Trophoblast cell (in vitro differentiated cells and primary cell): ENCODE measurements around the gene DIAPH2.
A peak's percentile ranks its signal among the peaks of the same experiment; 100 is the strongest.

Experiments used
- DNase-seq, 2 donors: peaks; one replicate each; pipeline ENCODE4 v3.0.0-alpha.2; 2016
- H2AFZ ChIP-seq: 2 replicates; pipeline ENCODE4 v1.6.1; 2013; ENCODE audit warnings: low read length, moderate library complexity, mild to moderate bottlenecking; ENCODE audit not compliant: insufficient read depth, poor library complexity
- H2AK5ac ChIP-seq: 2 replicates; pipeline ENCODE4 v1.6.1; 2013; ENCODE audit warnings: mild to moderate bottlenecking, low read length
- H2BK120ac ChIP-seq: 2 replicates; pipeline ENCODE4 v1.6.1; 2013; ENCODE audit warnings: low read length, mild to moderate bottlenecking, moderate library complexity; ENCODE audit not compliant: insufficient read depth, poor library complexity
- H2BK12ac ChIP-seq: 2 replicates; pipeline ENCODE4 v1.6.1; 2013; ENCODE audit warnings: mild to moderate bottlenecking, low read length, moderate library complexity
- H2BK5ac ChIP-seq: 2 replicates; pipeline ENCODE4 v1.6.1; 2013; ENCODE audit warnings: low read length, low read depth, moderate library complexity, mild to moderate bottlenecking; ENCODE audit not compliant: poor library complexity
- H3K14ac ChIP-seq: 2 replicates; pipeline ENCODE4 v1.6.1; 2013; ENCODE audit warnings: mild to moderate bottlenecking, low read length
- H3K18ac ChIP-seq: 2 replicates; pipeline ENCODE4 v1.6.1; 2013; ENCODE audit warnings: mild to moderate bottlenecking, low read length
- H3K23ac ChIP-seq: 2 replicates; pipeline ENCODE4 v1.6.1; 2013; ENCODE audit warnings: low read length
- H3K27ac ChIP-seq: 2 replicates; pipeline ENCODE4 v1.5.1; 2013; ENCODE audit warnings: low read depth, mild to moderate bottlenecking, inconsistent platforms, low read length, moderate library complexity
- H3K27me3 ChIP-seq: 2 replicates; pipeline ENCODE4 v1.6.1; 2013; ENCODE audit warnings: inconsistent platforms, mild to moderate bottlenecking, low read length, moderate library complexity; ENCODE audit not compliant: insufficient read depth
- H3K36me3 ChIP-seq, 2 experiments: 1 replicate in 1 of 2; 2 replicates in 1 of 2; pipeline ENCODE4 v1.6.1; 2013; ENCODE audit warnings: low read length in 2 of 2, mild to moderate bottlenecking in 2 of 2, moderate library complexity in 1 of 2; ENCODE audit not compliant: insufficient read depth in 2 of 2, control insufficient read depth in 1 of 2
- H3K4ac ChIP-seq: 2 replicates; pipeline ENCODE4 v1.6.1; 2013; ENCODE audit warnings: low read depth, mild to moderate bottlenecking, low read length, moderate library complexity
- H3K4me1 ChIP-seq, 2 experiments: 1 replicate in 1 of 2; 2 replicates in 1 of 2; pipeline ENCODE4 v1.6.1; 2013; ENCODE audit warnings: low read length in 2 of 2, mild to moderate bottlenecking in 2 of 2, moderate library complexity in 1 of 2; ENCODE audit not compliant: insufficient read depth in 2 of 2, control insufficient read depth in 1 of 2
- H3K4me2 ChIP-seq: 2 replicates; pipeline ENCODE4 v1.6.1; 2013; ENCODE audit warnings: inconsistent platforms, mild to moderate bottlenecking, low read length, moderate library complexity
- H3K4me3 ChIP-seq: 2 replicates; pipeline ENCODE4 v1.5.1; 2013; ENCODE audit warnings: mild to moderate bottlenecking, low read depth, low read length, inconsistent platforms
- H3K79me1 ChIP-seq: one replicate; pipeline ENCODE4 v1.6.1; 2013; ENCODE audit warnings: low read length
- H3K79me2 ChIP-seq: 2 replicates; pipeline ENCODE4 v1.6.1; 2013; ENCODE audit warnings: low read length, mild to moderate bottlenecking; ENCODE audit not compliant: control insufficient read depth, insufficient read depth, poor library complexity
- H3K9ac ChIP-seq: 2 replicates; pipeline ENCODE4 v1.6.1; 2013; ENCODE audit warnings: mild to moderate bottlenecking, low read length
- H3K9me3 ChIP-seq: 2 replicates; pipeline ENCODE4 v1.6.1; 2013; ENCODE audit warnings: low read depth, mild to moderate bottlenecking, control low read depth, inconsistent platforms, low read length; ENCODE audit not compliant: insufficient read depth
- H4K12ac ChIP-seq: 2 replicates; pipeline ENCODE4 v1.6.1; 2013; ENCODE audit warnings: low read depth, mild to moderate bottlenecking, low read length, moderate library complexity
- H4K8ac ChIP-seq: 2 replicates; pipeline ENCODE4 v1.6.1; 2013; ENCODE audit warnings: low read depth, mild to moderate bottlenecking, low read length, moderate library complexity
- H4K91ac ChIP-seq: one replicate; pipeline ENCODE4 v1.6.1; 2013; ENCODE audit warnings: low read depth, mild to moderate bottlenecking, low read length, moderate library complexity
- WGBS: extraction: QIAGEN DNeasy Blood & Tissue Kit; methylation state at CpG from one replicate; pipeline ENCODE4 v1.1.7; 2013; ENCODE audit warnings: missing lambda C conversion rate; ENCODE audit not compliant: insufficient read length, insufficient coverage; ENCODE audit errors: extremely low coverage; 5-methylcytosine and 5-hydroxymethylcytosine counted together

Gene DIAPH2

DNA sequence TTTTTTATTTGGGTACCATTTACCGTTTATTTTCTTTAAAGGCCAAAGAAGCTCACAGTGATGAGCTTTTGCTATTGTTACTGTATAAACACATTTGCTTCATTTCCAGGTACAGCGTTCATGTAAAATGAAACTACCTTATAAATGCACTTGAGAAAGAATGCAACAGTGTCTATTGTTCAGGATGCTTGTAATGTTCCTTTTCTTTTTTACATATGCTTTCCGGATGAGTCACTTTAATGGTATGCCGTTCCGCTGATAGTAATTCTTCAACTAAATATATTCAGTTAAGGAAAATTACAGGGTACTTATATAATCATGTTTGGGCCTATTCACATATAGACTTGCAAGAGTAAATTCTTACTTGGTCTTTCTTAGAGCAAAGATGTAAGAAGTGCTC is 554.0 kb downstream of the DIAPH2 start:
- H3K36me3 ChIP-seq: no peaks in the 10 kb centered on the region
- H3K4me1 ChIP-seq: no peaks in the 10 kb centered on the region
- no peak overlapping the region for H4K12ac ChIP-seq
- H2BK12ac ChIP-seq: no peak overlapping the region
- peak in 1 of 2 donors; percentile 40 for DNase-seq
- H3K4ac ChIP-seq: no peak overlapping the region
- no peak overlapping the region for H2BK120ac ChIP-seq
- H3K14ac ChIP-seq: no peak overlapping the region
- no CpG with 5 or more reads among the region's 5 CpGs for WGBS
- no peak overlapping the region for H3K27ac ChIP-seq
- H3K79me1 ChIP-seq: no peaks in the 10 kb centered on the region
- H3K4me3 ChIP-seq: no peak overlapping the region
- no peak overlapping the region for H4K91ac ChIP-seq
- H3K18ac ChIP-seq: no peak overlapping the region
- H2AK5ac ChIP-seq: no peak overlapping the region
- no peaks in the 10 kb centered on the region for H3K9me3 ChIP-seq
- H3K79me2 ChIP-seq: no peaks in the 10 kb centered on the region
- H2BK5ac ChIP-seq: no peak overlapping the region
- H2AFZ ChIP-seq: no peak overlapping the region
- H4K8ac ChIP-seq: no peak overlapping the region
- no peak overlapping the region for H3K23ac ChIP-seq
- H3K9ac ChIP-seq: no peak overlapping the region
- no peaks in the 10 kb centered on the region for H3K27me3 ChIP-seq
- no peak overlapping the region for H3K4me2 ChIP-seq

DNA sequence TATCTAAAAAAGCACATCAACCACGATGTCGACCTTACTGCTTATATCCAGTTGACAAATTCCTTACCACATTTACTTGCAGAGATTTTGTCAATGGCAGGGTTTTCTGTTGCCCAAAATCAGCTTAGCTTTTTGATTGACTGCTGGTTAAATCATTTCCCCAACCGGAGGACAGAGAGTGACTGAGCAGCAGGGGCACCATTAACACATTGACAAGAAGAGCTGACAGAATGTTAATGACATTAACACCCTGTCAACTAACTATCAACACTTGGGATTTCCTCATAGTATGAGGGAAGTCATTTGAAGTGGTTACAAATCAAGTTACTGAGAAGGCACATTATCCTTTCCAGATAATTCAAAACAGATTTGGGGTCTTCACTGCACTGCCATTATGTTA is 567.5 kb downstream of the DIAPH2 start:
- Histone ChIP-seq H3K4ac (no peak overlapping the region), H3K79me2 (no peaks in the 10 kb centered on the region), H3K23ac (no peak overlapping the region), H2BK120ac (no peak overlapping the region), H4K91ac (no peak overlapping the region), H2AFZ (no peak overlapping the region), H3K18ac (no peak overlapping the region), H3K79me1 (no peaks in the 10 kb centered on the region), H4K8ac (no peak overlapping the region), H3K27me3 (no peaks in the 10 kb centered on the region), H2BK5ac (no peak overlapping the region), H3K14ac (no peak overlapping the region), H3K4me2 (no peak overlapping the region), H3K4me3 (no peak overlapping the region), H2AK5ac (no peak overlapping the region), H3K9ac (no peak overlapping the region), H3K4me1 (no peaks in the 10 kb centered on the region), H3K9me3 (no peaks in the 10 kb centered on the region), H3K36me3 (no peaks in the 10 kb centered on the region), H2BK12ac (no peak overlapping the region), H3K27ac (no peak overlapping the region), H4K12ac (no peak overlapping the region)
- no peak for DNase-seq
- no CpG with 5 or more reads among the region's 3 CpGs for WGBS

DNA sequence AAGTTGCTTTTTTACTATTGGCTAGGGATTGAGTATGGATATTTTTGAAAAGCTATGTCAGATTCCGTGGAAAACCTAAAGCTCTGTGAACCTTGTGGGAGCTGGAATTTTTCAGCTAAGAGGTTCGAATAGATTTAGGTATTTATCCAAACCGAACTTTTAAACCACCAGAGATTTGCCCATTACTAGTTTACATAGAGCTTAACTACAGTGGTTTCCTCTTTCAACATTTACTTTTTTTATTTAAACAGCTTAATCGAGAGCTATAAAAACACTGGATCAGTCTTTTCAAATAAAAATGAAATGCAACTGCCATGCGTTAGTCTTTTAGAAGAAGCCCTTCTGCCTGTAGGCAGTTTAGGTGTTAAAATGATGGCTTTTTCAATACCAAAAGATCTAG is 576.0 kb downstream of the DIAPH2 start:
- H2BK120ac ChIP-seq: no peak overlapping the region
- H3K18ac ChIP-seq: no peak overlapping the region
- H3K9ac ChIP-seq: no peak overlapping the region
- no peaks in the 10 kb centered on the region for H3K79me2 ChIP-seq
- no peak overlapping the region for H3K4me3 ChIP-seq
- no peak overlapping the region for H4K8ac ChIP-seq
- H4K12ac ChIP-seq: no peak overlapping the region
- no peaks in the 10 kb centered on the region for H3K4me1 ChIP-seq
- H2AK5ac ChIP-seq: no peak overlapping the region
- no peak overlapping the region for H3K14ac ChIP-seq
- H3K4me2 ChIP-seq: no peak overlapping the region
- no peaks in the 10 kb centered on the region for H3K79me1 ChIP-seq
- no CpG with 5 or more reads among the region's 5 CpGs for WGBS
- no peak overlapping the region for H3K4ac ChIP-seq
- no peak for DNase-seq
- H2BK12ac ChIP-seq: no peak overlapping the region
- no peak overlapping the region for H2AFZ ChIP-seq
- no peak overlapping the region for H3K27ac ChIP-seq
- H3K9me3 ChIP-seq: no peaks in the 10 kb centered on the region
- H4K91ac ChIP-seq: no peak overlapping the region
- no peaks in the 10 kb centered on the region for H3K27me3 ChIP-seq
- H3K36me3 ChIP-seq: no peaks in the 10 kb centered on the region
- H2BK5ac ChIP-seq: no peak overlapping the region
- H3K23ac ChIP-seq: no peak overlapping the region

DNA sequence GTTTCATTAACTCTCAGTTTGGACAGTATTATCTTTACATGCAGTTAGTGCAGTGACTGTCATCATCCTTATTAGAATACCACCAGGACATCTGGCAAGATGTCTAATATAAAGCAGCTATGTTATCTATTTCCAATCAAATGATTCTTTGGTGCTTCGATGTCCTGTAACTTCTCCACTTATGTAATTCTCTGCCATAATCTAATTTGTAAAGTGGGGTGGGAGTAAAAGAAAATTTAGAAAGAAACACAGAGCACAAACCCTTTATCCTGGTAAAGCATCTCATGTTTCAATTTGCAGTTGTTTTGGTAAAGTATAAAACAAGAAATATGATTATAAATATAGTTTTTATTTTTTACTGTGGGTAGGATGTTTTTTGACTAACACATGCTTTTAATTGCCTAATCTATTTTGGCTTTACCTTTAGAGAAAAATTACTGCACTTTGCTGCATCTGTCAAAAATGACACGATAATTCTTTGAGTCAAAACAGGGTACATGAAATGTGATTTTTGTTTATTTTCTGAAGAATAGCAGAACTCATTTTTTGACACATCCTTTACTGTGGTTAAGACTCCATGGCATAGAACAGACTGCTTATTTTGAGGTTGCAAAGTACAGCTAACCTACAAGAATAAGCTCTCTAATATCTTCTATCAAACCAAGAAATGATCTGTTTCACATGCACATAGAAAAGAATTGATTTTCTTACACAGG is 581.9 kb downstream of the DIAPH2 start:
- Histone ChIP-seq H3K4me1 (no peaks in the 10 kb centered on the region), H3K79me1 (no peaks in the 10 kb centered on the region), H3K27me3 (no peaks in the 10 kb centered on the region), H2AFZ (no peak overlapping the region), H3K23ac (no peak overlapping the region), H4K91ac (no peak overlapping the region), H2BK120ac (no peak overlapping the region), H3K4ac (no peak overlapping the region), H2BK5ac (no peak overlapping the region), H3K9ac (no peak overlapping the region), H3K14ac (no peak overlapping the region), H3K18ac (no peak overlapping the region), H3K4me3 (no peak overlapping the region), H2BK12ac (no peak overlapping the region), H3K9me3 (no peaks in the 10 kb centered on the region), H4K12ac (no peak overlapping the region), H3K4me2 (no peak overlapping the region), H2AK5ac (no peak overlapping the region), H3K27ac (no peak overlapping the region), H3K36me3 (no peaks in the 10 kb centered on the region), H4K8ac (no peak overlapping the region), H3K79me2 (no peaks in the 10 kb centered on the region)
- DNase-seq: no peak
- WGBS: no CpG with 5 or more reads among the region's 2 CpGs
